HEK293 (cell line): ENCODE measurements around the gene LRP1.

ENCODE experiments used
- CTCF ChIP-seq: fragments of 450-650 bp; formaldehyde crosslinking; IDR thresholded peaks from 2 replicates; pipeline ENCODE4 v1.5.1; 2016; ENCODE audit warnings: missing biosample characterization, missing genetic modification characterization
- KLF1 ChIP-seq: fragments of 450-650 bp; formaldehyde crosslinking; IDR thresholded peaks from 2 replicates; pipeline ENCODE4 v1.5.1; 2016; ENCODE audit warnings: missing biosample characterization, missing genetic modification characterization

DNA sequence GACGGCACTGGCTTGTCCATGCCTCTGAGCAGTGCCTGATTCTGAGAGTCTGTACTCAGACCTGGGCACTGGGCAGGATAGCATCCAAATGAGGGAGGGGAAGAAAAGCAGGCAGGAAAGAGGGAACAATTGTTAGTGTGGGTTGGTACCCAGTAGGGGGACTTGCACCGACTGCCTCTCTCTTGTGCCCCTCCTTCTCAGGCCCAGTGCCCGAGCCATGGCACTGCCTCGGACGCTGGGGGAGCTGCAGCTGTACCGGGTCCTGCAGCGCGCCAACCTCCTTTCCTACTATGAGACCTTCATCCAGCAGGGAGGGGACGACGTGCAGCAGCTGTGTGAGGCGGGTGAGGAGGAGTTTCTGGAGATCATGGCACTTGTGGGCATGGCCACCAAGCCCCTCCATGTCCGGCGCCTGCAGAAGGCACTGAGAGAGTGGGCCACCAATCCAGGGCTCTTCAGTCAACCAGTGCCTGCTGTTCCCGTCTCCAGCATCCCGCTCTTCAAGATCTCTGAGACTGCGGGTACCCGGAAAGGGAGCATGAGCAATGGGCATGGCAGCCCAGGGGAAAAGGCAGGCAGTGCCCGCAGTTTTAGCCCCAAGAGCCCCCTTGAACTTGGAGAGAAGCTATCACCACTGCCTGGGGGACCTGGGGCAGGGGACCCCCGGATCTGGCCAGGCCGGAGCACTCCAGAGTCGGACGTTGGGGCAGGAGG lies 37.2 kb upstream of the LRP1 start:
- no peak for TF ChIP-seq CTCF (tag by site-specific recombination)
- no peak for TF ChIP-seq KLF1 (tag by site-specific recombination)
